ENCODE data around the gene MTF1.
A peak's percentile ranks its signal among the peaks of the same experiment; 100 is the strongest.
"Not testable (repeated sequence)": the region's sequence is repeated elsewhere in the genome, so short reads cannot be mapped to it uniquely, and the experiment has no call there.

The MTF1 gene

GRCh38 chr1:37859507-37860345 lies at the start of gene MTF1:
Gene MTF1 (minus strand): TSS chr1:37859592. CDS start chr1:37857658, 1,934 bp downstream.
- DNase-seq (ENCODE audit: low read depth in 1 of 2, low spot score in 1 of 2) = peak; percentile 90 to 97

DNA sequence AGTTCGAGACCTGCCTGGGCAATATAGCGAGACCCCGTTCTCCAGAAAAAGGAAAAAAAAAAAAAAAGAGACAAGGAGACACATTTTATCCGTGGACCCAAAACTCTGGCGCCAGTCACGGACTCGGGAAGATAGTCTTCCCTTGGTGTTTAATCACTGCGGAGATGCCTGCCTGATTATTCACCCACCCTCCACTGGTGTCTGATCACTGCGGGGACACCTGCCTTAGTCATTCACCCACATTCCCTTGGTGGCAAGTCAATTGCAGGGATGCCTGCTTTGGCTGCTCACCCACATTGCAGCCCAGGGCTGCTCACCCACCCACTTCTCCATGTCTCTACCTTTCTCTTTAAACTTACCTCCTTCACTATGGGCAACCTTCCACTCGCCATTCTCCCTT lies 49.1 kb upstream of the MTF1 start:
- not testable (repeated sequence) for DNase-seq (ENCODE audit: low read depth in 1 of 2, low spot score in 1 of 2)

DNA sequence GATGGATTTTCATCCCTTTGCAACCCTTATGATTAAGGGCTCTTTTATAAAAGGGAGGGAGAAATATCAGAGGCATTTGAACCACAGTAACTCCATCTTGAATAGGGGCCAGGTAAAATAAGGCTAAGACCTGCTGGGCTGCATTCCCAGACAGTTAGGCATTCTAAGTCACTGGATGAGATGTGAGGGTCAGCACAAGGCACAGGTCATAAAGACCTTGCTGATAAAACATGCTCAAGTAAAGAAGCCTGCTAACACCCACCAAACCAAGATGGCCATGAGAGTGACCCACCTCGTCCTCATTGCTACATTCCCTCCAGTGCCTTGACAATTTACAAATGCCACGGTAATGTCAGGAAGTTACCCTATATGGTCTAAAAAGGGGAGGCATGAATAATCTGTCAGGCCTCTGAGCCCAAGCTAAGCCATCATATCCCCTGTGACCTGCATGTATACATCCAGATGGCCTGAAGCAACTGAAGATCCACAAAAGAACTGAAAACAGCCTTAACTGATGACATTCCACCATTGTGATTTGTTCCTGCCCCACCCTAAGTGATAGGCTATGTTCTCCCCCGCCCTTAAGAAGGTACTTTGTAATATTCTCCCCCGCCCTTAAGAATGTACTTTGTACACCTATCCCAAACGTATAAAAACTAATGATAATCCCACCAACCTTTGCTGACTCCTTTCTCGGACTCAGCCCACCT lies 48.2 kb upstream of the MTF1 start:
- DNase-seq (ENCODE audit: low read depth in 1 of 2, low spot score in 1 of 2) = not testable (repeated sequence)

DNA sequence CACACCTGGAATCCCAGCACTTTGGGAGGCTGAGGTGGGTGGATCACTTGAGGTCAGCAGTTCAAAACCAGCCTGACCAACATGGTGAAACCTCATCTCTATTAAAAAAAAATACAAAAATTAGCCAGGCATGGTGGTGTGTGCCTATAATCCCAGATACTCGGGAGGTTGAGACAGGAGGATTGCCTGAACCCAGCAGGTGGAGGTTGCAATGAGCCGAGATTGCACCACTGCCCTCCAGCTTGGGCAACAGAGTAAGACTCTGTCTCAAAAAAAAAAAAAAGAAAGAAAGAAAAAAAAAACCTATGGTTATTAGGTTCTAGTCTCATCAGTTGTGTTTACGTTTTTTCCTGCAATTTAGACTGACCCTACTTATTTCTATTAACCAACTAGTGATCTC lies 47.2 kb upstream of the MTF1 start:
- DNase-seq (ENCODE audit: low read depth in 1 of 2, low spot score in 1 of 2) = not testable (repeated sequence)

GRCh38 chr1:37905727-37906126 lies 46.3 kb upstream of the MTF1 start:
- no peak for DNase-seq (ENCODE audit: low read depth in 1 of 2, low spot score in 1 of 2)

DNA sequence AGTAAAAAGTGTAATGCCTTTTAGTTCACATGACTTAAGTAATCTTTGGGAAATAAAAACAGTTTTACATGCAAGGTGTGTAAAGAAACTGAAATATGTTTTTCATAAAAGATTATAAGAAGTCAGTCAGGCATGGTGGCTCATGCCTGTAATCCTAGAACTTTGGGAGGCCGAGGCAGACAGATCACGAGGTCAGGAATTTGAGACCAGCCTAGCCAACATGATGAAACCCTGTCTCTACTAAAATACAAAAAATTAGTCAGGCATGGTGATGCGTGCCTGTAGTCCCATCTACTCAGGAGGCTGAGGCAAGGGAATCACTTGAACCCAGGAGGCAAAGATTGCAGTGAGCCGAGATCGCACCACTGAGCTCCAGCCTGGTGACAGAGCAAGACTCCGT lies 44.5 kb upstream of the MTF1 start:
- DNase-seq (ENCODE audit: low read depth in 1 of 2, low spot score in 1 of 2) = not testable (repeated sequence)

DNA sequence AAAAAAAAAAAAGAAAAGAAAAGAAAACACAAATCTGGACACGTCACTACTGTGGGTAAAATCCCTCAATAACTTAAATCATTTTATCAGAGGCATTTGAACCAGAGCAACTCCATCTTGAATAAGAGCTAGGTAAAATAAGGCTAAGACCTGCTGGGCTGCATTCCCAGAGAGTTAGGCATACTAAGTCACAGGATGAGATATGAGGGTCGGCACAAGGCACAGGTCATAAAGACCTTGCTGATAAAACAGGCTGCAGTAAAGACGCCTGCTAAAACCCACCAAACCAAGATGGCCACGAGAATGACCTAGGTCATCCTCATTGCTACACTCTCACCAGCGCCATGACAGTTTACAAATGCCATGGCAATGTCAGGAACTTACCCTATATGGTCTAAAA lies 43.6 kb upstream of the MTF1 start:
- no peak for DNase-seq (ENCODE audit: low read depth in 1 of 2, low spot score in 1 of 2)

DNA sequence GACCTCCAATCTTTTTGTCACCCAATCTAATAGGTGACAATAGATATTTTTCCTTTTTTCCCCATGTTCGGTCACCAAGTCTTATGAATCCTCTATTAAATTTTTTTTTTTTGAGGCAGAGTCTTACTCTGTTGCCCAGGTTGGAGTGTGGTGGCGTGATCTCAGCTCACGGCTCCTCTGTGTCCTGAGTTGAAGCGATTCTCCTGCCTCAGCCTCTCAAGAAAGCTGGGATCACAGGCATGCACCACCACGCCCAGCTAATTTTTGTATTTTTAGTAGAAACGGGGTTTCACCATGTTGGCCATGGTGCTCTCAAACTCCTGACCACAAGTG lies 42.5 kb upstream of the MTF1 start:
- no peak for DNase-seq (ENCODE audit: low read depth in 1 of 2, low spot score in 1 of 2)

GRCh38 chr1:37901191-37901892 lies 42.0 kb upstream of the MTF1 start:
- no peak for DNase-seq (ENCODE audit: low read depth in 1 of 2, low spot score in 1 of 2)

- not testable (repeated sequence) for DNase-seq (ENCODE audit: low read depth in 1 of 2, low spot score in 1 of 2)
These were observed 38.2 kb upstream of the MTF1 start for GRCh38 chr1:37897563-37897962.

GRCh38 chr1:37893673-37894072 lies 34.3 kb upstream of the MTF1 start:
- DNase-seq (ENCODE audit: low read depth in 1 of 2, low spot score in 1 of 2) = no peak

- no peak for DNase-seq (ENCODE audit: low read depth in 1 of 2, low spot score in 1 of 2)
These were observed 33.0 kb upstream of the MTF1 start for GRCh38 chr1:37892151-37893047.

DNA sequence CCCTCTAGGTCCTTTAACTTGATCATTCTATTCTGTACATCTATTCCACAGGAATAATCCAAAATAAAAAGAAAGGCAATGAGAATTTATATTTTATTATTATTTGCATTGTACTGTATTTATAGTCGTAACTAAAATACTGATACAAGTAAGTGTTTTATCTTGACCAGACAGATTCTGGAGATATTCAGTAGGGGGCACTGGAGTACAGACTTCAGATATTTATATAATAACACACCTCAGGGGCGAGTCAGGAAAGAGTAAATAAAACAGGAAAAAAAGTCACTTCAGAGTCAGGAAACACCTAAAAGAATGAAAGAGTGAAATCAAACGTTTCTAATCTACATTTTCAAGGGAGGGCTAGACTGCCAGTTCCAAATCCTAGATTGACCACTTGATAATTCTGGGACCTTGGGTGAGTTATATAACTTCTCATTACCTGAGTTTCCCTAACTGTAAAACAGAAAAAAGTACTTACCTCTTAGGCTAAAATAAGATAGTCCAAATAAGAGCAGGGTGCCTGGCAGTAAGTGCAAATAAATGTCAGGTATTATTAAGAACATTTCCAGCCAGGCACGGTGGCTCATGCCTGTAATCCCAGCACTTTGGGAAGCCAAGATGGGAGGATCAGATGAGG lies 31.1 kb upstream of the MTF1 start:
- DNase-seq (ENCODE audit: low read depth in 1 of 2, low spot score in 1 of 2) = no peak

DNA sequence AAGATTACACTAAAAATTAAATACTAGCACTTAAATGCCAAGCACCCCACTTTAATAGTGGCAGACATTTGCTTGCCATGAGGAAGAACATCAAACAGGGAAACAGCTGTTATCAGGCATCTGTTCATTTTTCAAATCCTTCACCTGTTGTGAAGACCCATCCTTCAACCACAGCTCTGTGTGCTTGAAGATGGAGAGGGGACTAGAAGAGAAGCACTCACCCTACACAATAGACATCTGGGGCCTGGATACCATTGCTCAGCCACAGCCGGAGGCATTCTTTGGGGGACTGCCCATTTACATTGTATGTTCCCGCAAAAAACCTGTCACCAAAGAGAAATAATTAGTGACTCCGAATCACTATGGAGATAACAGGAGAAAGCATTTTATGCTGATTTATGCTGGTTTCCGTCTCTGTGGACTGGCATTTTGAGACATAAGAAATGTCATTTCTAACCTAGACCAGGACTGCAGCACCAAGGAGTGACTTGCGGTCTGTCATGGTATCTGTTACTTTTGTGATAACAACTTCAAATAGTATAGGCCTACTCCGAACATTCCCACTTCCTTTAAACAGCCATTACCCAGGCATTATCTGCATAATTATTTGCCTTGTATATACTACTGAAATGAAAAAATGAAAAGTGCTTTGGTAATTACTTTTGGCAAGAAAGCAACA lies 28.8 kb upstream of the MTF1 start:
- DNase-seq (ENCODE audit: low read depth in 1 of 2, low spot score in 1 of 2) = no peak

GRCh38 chr1:37884145-37884544 lies 24.8 kb upstream of the MTF1 start:
- no peak for DNase-seq (ENCODE audit: low read depth in 1 of 2, low spot score in 1 of 2)

- no peak for DNase-seq (ENCODE audit: low read depth in 1 of 2, low spot score in 1 of 2)
These were observed 24.3 kb upstream of the MTF1 start for GRCh38 chr1:37883671-37884070.

DNA sequence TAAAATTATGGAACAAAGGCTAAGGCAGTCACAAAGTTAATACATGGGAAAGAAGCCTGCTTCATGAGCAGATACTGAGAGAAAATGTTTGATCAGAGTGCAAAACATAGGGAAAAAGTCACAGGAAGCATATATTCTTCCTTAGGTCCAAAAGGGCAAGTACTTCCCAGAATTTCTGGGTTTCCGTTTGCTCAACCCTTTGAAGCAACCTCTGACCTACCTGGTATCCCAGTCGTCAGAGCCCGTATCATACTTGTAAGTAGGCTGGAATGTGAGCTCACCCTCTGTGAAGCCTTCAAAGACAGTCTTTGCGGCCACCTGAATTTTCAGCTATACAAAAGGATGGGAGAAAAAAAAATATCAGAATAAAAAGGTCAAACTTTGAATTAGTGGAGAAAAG lies 20.5 kb upstream of the MTF1 start:
- no peak for DNase-seq (ENCODE audit: low read depth in 1 of 2, low spot score in 1 of 2)

GRCh38 chr1:37878071-37878470 lies 18.7 kb upstream of the MTF1 start:
- no peak for DNase-seq (ENCODE audit: low read depth in 1 of 2, low spot score in 1 of 2)

- no peak for DNase-seq (ENCODE audit: low read depth in 1 of 2, low spot score in 1 of 2)
These were observed 16.4 kb upstream of the MTF1 start for GRCh38 chr1:37875833-37876232.

DNA sequence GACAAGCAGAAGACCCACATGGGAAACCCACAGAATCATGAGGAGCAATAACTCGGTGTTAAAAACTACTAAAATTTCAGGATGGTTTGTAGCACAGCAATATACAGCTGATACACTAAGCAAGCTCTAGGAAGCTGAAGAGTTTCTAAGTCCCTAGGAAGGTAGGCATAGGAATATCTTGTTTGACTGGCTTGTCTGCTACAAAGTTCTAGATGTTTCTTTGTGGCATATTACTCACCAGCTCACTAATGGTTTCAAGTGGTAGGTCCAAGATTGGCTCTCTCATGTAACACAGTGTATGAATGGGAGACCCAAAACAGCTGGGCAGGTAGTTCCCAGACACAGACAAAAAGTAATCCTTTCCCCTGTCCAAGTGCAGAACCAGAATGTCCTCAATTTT lies 13.3 kb upstream of the MTF1 start:
- no peak for DNase-seq (ENCODE audit: low read depth in 1 of 2, low spot score in 1 of 2)

Measured in activated T-helper 1 cell treated with anti-CD3 and anti-CD28 coated beads, Interleukin-2, amount 50 U/mL, for 16 hours (primary cell).